GM19239 (cell line): ENCODE data around the gene NHSL2.
A peak's percentile ranks its signal among the peaks of the same experiment; 100 is the strongest.

ENCODE experiments used
- DNase-seq: peaks from one replicate; pipeline ENCODE4 v3.0.0; 2011; ENCODE audit warnings: low spot score; ENCODE audit not compliant: insufficient read length
- FAIRE-seq: peaks from 2 replicates; lab custom pipeline; 2011; peaks lifted over from hg19 to GRCh38; lab: Jason Lieb, UNC

NHSL2 gene

GRCh38 chrX:72100051-72100755 is 189.6 kb downstream of the NHSL2 start:
- FAIRE-seq (peak; percentile 28), DNase-seq (no peak)

- peak; percentile 94 for FAIRE-seq
- peak; percentile 17 for DNase-seq
Observed at GRCh38 chrX:72100824-72101351, 190.2 kb downstream of the NHSL2 start.

- DNase-seq, result no peak
- FAIRE-seq, result no peak
Observed at GRCh38 chrX:72101597-72102037, 191.0 kb downstream of the NHSL2 start.

DNA sequence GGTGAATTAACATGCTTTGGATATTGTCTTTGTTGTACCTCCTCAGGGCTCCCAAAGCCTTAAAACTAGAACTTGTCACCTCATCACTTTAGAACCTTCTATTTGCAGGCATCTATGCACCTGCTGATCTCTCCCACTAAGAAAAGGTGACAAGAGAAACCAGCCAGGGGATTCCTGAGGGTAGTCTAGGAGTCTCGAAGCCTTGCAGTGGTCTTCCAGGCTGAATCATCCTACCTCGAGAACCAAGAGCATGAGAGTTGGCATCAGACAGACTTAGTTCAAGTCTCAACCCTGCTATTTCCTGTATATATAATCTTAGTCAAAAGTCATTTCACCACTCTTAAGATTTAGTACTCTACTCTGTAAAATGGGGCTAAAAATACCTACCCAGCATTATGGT is 191.5 kb downstream of the NHSL2 start:
- FAIRE-seq, result no peak
- DNase-seq, result no peak

GRCh38 chrX:72102760-72103159 is 192.1 kb downstream of the NHSL2 start:
- FAIRE-seq, result no peak

GRCh38 chrX:72105436-72105835 is 194.8 kb downstream of the NHSL2 start:
- FAIRE-seq (peak; percentile 95), DNase-seq (peak; percentile 13)

More at GRCh38 chrX:72102760-72103159, 192.1 kb downstream of the NHSL2 start:
- no peak for DNase-seq

DNA sequence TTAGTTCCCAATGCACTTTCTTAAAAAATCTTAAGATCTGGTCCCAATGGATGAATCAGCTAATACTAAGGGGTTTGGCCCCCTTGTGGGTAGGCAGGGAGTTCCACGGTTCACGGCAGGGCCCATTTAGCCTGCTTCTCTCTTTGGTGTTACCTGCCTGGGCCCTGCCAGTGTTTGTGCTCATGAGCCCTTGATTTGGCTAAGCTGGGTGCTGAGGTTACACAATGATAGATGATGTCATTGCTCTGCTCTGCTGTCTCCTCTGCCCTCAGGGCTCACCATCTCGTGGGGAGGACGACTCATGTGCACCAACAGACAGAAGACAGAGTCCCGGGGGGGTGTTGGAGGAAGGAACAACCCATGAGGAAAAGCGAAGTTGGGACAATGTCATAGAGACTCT is 196.7 kb downstream of the NHSL2 start:
- FAIRE-seq (no peak), DNase-seq (no peak)

GRCh38 chrX:72107841-72108595 is 197.4 kb downstream of the NHSL2 start:
- no peak for DNase-seq
- no peak for FAIRE-seq

DNA sequence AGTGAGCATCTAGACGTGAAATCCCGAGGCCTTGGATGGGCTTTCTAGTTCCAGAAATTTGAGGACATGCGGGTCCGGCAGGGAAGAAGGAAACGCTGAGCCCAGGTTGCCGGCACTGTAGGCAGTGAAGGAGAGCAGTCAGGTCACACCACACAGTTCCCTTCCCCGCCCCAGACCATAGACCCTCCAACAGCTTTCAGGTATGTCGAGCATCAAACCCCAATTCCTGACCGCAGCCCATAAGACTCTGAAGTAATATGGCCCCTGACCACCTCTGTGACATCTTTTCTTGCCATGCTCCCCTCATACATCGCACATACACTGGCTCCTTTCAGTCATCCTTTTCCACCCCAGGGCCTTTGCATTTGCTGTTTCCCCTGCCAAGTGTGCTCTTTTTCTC is 198.0 kb downstream of the NHSL2 start:
- FAIRE-seq (no peak), DNase-seq (no peak)

DNA sequence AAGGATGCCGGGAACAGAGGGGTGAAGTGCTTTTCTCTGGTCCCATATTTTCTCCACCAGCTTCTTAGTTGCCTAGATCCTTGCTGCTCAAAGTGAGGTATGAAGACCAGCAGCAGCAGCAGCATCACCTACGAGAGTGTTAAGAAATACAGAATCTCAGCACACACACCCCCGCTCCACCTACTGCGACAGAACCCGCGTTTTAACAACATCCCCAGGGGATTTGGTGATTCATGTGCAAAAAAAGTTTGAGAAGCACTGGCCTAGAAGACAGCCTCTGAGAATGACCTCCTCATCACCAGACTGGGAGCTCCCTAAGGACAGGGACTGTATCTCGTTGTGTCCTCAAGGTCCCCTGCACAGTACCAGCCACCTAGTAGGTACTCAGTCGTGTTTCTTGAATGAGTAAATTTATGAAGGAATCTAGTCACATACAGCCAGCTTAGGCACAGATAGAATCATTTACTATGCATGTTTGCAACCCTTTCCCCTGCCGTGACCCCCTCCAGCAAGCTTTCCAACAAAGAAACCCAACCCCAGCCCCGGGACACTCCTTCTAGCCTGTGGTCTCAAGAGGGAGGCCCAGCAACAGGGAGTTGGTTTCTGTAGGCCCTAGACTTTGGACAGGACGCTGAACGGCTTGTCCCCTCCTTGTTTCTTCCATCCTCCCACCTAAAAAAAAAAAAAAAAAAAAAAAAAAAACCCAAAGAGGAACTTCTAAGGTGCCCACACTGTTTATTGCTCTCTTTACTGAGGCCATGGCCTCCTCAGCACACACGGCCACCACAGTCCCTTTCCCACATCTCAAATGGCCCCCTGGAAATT is 199.6 kb downstream of the NHSL2 start:
- FAIRE-seq, result no peak
- no peak for DNase-seq

GRCh38 chrX:72110876-72111708 is 200.4 kb downstream of the NHSL2 start:
- DNase-seq, result no peak
- no peak for FAIRE-seq

DNA sequence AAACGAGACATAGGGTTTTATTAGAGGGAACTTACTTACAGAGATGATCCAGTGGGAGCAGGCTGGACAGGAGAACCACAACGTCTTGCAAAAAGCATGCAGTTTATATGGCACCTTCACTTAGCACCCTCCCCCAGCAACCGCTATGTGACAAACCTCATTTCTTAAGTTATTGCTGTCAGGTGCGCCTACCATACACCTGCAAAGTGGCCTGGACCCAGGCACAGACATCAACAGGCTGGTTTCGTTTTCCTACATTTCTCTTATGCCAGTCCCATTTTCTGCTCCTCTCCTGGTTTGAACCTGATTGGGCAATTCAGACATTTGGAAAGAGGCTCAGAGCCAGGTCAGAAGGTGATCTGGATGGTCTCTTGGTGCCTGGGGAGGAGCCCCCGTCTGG is 202.8 kb downstream of the NHSL2 start:
- FAIRE-seq, result no peak
- no peak for DNase-seq

- no peak for FAIRE-seq
- no peak for DNase-seq
Observed at GRCh38 chrX:72114306-72114705, 203.7 kb downstream of the NHSL2 start.

- FAIRE-seq (no peak), DNase-seq (no peak)
Observed at GRCh38 chrX:72114807-72115206, 204.2 kb downstream of the NHSL2 start.

- FAIRE-seq (no peak), DNase-seq (no peak)
Observed at GRCh38 chrX:72115380-72115779, 204.7 kb downstream of the NHSL2 start.

DNA sequence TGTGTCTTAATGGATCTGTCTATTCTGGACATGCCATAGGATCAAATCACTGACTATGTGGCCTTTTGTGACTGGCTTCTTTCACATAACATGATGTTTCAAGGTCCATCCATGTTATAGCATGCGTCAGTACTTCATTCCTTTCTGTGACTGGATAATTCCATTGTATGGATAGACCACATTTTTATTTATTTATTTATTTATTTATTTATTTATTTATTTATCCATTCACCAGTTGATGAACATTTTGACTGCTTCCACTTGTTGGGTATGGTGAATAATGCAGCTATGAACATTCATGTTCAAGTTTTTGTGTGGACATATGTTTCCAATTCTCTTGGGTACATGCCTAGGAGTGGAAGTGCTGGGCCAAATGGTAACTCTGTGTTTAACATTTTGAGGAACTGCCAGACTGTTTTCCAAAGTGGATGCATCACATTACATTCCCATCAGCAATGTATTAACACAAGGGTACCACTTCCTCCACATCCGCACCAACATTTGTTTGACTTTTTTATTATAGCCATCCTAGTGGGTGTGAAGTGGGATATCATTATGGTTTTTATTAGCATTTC is 207.1 kb downstream of the NHSL2 start:
- FAIRE-seq, result no peak
- DNase-seq, result no peak

- FAIRE-seq (no peak), DNase-seq (no peak)
Observed at GRCh38 chrX:72120837-72121236, 210.2 kb downstream of the NHSL2 start.

- FAIRE-seq (peak; percentile 73), DNase-seq (peak; percentile 8)
Observed at GRCh38 chrX:72121383-72121782, 210.7 kb downstream of the NHSL2 start.

DNA sequence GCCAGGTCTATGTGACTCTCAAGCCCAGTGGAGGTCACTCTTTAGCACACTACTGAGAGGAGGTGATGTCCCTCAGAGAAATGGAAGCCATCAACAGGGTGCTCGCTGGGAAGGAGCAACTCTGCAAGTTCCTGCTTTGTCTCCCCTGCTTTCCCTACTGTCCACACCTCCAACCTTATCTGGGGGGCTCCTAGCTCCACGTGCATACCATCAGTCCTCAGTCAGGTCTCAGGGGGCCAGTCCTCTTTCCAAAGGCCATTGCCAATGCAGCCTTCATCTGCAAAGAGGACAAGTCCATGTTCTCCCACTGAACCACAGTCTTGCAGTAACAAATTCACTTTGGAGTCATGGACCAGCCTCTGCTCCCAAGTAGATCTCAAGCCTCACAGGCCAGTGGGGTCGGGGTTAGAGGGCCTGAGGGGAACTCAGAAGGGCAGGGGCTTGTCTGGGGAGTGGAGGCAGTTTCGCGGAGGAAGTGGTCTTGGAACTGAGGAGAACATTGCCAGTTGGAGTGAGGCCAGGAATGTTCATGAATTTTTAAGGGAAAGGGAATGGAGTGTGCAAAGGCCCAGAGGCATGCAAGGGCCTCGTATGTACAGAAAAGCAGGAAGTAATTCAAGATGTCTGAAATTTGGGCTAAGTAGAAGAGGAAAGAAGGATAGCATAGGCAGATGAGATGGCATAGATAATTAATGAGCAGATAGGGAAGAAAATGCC is 212.1 kb downstream of the NHSL2 start:
- no peak for FAIRE-seq
- no peak for DNase-seq
